Gastrocnemius medialis (tissue), 4 donors: ENCODE results near the gene CAPN2. TPM values are rescaled to one million over a fixed set of nuclear protein-coding genes. Genes with fewer than 3 reads are reported as not detected.
"Not testable (repeated sequence)": the region's sequence is repeated elsewhere in the genome, so short reads cannot be mapped to it uniquely, and the experiment has no call there.

Experiments
- ATAC-seq, 2 donors: fragments of 150-250 bp; one replicate each; pipeline ENCODE4 v1.9.1; 2016
- DNase-seq, 2 donors: peaks; one replicate each; pipeline ENCODE4 v3.0.0-alpha.2; 2019
- H3K27ac ChIP-seq, 4 donors: fragments of 200-600 bp; sonication (generic); 1 replicate in 1 of 4; 2 replicates in 3 of 4; pipeline ENCODE4 v1.5.1; 2016 to 2018; ENCODE audit warnings: mild to moderate bottlenecking in 2 of 4, moderate library complexity in 1 of 4
- H3K27me3 ChIP-seq, 3 donors: fragments of 200-600 bp; sonication (generic) in 2 of 3; 1 replicate in 1 of 3; 2 replicates in 2 of 3; pipeline versions ENCODE4 v1.5.1 to v1.6.0; 2016 to 2019; ENCODE audit warnings: mild to moderate bottlenecking in 1 of 3, moderate library complexity in 1 of 3
- H3K36me3 ChIP-seq, 2 donors: fragments of 200-600 bp; sonication (generic) in 1 of 2; one replicate each; pipeline ENCODE4 v1.5.1; 2017 to 2018
- H3K4me1 ChIP-seq, 2 donors: fragments of 200-600 bp; sonication (generic) in 1 of 2; one replicate each; pipeline ENCODE4 v1.5.1; 2016 to 2017; ENCODE audit warnings: mild to moderate bottlenecking in 2 of 2
- H3K4me3 ChIP-seq, 4 donors: fragments of 200-600 bp; sonication (generic) in 3 of 4; 1 replicate in 1 of 4; 2 replicates in 3 of 4; pipeline ENCODE4 v1.5.1; 2016 to 2019; ENCODE audit warnings: mild to moderate bottlenecking in 2 of 4
- H3K9me3 ChIP-seq, 3 donors: fragments of 200-600 bp; sonication (generic) in 2 of 3; 1 replicate in 1 of 3; 2 replicates in 2 of 3; pipeline ENCODE4 v1.5.1; 2016 to 2019
- POLR2A ChIP-seq, 2 donors: fragments of 450-650 bp; IDR thresholded peaks; one replicate each; pipeline ENCODE4 v1.6.1; 2017; ENCODE audit warnings: antibody characterized with exemption in 2 of 2, mild to moderate bottlenecking in 2 of 2, moderate library complexity in 2 of 2
- in situ Hi-C, 4 donors: fragments of 200-750 bp; cut with MboI; loops; one replicate each; pipeline versions ENCODE4 v1.15.0 to v1.8.0; 2017; ENCODE audit warnings: low sequenced_read_pairs in 4 of 4
- intact Hi-C: fragments of 100-400 bp; cut with DNase I; formaldehyde crosslinking; loops from one replicate; pipeline ENCODE4 v1.15.1; 2023; ENCODE audit warnings: low total_unique reads
- total RNA-seq, 4 donors: library from RNA; depleted of rRNA; stranded (reverse); fragments of >200 nt; gene quantifications; one replicate each; pipeline versions ENCODE4 v1.1.0 to v1.2.3, GENCODE V29; 2016
- TF ChIP-seq, protein P1 (sequence below), 5 experiments: fragments of 450-650 bp in 3 of 5; fragments of 200-600 bp in 2 of 5; sonication (generic) in 2 of 5; IDR thresholded peaks in 4 of 5; conservative IDR thresholded peaks in 1 of 5; 1 replicate in 4 of 5; 2 replicates in 1 of 5; pipeline ENCODE4 v1.5.1; 2016 to 2019; ENCODE audit warnings: antibody characterized with exemption in 5 of 5, mild to moderate bottlenecking in 3 of 5, moderate library complexity in 3 of 5

Gene CAPN2
- total RNA-seq, 4 donors from 2014 or later: 42.6 to 141 (median 89.4) TPM

DNA sequence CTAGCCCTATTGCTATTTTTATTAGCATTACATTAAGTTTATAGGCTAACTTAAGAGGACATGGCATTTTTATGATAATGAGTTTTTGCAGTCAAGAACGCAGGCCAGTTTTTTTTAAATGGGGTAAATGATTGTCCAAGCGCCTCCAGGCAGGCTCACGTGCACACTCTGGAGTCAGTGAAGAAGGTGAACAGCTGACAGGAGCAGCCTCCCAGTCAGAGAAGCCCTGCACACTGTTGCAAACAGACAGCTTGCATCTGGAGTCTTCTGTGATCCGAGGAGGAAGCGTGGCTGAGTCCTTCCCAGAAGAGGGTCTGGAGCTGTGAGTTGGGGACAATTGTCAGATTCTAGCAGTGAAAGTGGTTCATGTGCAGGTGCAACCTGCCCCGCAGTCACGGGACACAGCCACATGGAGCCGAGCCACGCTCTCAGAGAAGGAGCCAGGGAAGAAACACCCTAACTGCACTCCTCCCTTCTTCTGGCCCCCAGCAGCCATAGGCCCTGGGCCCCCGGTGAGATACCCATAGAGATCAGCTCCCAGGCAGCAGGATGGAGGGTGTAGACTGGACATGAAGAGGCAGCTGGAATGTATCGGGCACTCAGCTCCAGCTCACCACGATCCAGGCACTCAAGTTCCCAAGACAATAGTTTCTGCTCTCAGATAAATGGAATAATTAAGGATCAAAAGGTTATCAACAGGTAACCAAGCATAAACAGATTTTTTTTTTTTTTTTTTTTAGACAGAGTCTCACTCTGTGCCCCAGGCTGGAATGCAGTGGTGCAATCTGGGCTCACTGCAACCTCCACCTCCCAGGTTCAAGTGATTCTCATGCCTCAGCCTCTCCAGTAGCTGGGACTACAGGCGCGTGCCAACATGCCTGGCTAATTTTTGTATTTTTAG, 26.4 kb downstream of the CAPN2 start:
- TF ChIP-seq, protein P1, sequence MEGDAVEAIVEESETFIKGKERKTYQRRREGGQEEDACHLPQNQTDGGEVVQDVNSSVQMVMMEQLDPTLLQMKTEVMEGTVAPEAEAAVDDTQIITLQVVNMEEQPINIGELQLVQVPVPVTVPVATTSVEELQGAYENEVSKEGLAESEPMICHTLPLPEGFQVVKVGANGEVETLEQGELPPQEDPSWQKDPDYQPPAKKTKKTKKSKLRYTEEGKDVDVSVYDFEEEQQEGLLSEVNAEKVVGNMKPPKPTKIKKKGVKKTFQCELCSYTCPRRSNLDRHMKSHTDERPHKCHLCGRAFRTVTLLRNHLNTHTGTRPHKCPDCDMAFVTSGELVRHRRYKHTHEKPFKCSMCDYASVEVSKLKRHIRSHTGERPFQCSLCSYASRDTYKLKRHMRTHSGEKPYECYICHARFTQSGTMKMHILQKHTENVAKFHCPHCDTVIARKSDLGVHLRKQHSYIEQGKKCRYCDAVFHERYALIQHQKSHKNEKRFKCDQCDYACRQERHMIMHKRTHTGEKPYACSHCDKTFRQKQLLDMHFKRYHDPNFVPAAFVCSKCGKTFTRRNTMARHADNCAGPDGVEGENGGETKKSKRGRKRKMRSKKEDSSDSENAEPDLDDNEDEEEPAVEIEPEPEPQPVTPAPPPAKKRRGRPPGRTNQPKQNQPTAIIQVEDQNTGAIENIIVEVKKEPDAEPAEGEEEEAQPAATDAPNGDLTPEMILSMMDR (IDR thresholded peaks at IDR 0.05 in 4 of 5, conservative IDR thresholded peaks at IDR 0.05 in 1 of 5): no peak
- no peak for TF ChIP-seq POLR2A (IDR thresholded peaks at IDR 0.05)
- Histone ChIP-seq H3K27me3 (no peaks in the 10 kb centered on the region), H3K9me3 (no peaks in the 10 kb centered on the region), H3K4me1 (peaks cover 26 to 43% of the 10 kb centered on the region in 2 donors), H3K4me3 (no peak overlapping the region), H3K36me3 (peaks cover 0 to 8% of the 10 kb centered on the region in 2 donors), H3K27ac (peak overlapping the region; percentile 50 to 76 (median 59))
- DNase-seq (no peak), ATAC-seq (peak; percentile 68 to 73)
- intact Hi-C loops (no loop called here), in situ Hi-C loops (no loop called here)

DNA sequence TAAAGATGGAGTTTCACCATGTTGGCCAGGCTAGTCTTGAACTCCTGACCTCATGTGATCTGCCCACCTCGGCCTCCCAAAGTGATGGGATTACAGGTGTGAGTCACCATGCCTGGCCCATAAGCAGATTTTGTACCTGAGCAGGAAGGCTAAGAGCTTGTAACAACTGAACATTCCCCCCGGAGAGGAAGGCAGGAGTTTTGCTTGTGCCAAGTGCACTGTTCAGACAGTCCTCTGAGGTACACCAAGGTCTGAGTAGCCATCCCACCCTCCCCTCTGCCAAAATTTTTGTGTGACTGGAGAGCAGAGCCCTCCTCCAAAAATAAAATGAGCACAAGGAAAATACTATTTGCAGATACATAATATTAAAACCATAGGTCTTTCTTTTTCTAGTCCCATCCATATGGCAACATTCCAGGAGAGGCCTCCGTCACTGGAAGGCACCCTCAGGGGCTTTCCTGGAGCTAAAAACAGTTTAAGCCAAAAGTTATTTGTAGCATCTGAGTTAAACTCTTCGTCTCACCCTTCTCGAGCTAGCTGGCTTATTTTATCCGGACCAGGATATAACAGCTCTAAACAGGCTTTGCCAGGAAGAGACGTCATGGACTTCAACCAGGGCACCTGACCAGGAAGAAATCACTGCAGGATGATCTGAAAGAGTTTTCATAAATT, 27.2 kb downstream of the CAPN2 start:
- H3K4me1 ChIP-seq: peaks cover 18 to 38% of the 10 kb centered on the region in 2 donors
- in situ Hi-C loops: no loop called here
- ATAC-seq: peak in 1 of 2 donors; percentile 59
- H3K36me3 ChIP-seq: peaks cover 0 to 16% of the 10 kb centered on the region in 2 donors
- no peak for DNase-seq
- H3K9me3 ChIP-seq: no peaks in the 10 kb centered on the region
- H3K4me3 ChIP-seq: no peak overlapping the region
- intact Hi-C loops: no loop called here
- no peak for TF ChIP-seq POLR2A (IDR thresholded peaks at IDR 0.05)
- TF ChIP-seq, protein P1 (IDR thresholded peaks at IDR 0.05 in 4 of 5, conservative IDR thresholded peaks at IDR 0.05 in 1 of 5): no peak
- H3K27me3 ChIP-seq: no peaks in the 10 kb centered on the region
- H3K27ac ChIP-seq: peak overlapping the region; percentile 50 to 76 (median 59)

DNA sequence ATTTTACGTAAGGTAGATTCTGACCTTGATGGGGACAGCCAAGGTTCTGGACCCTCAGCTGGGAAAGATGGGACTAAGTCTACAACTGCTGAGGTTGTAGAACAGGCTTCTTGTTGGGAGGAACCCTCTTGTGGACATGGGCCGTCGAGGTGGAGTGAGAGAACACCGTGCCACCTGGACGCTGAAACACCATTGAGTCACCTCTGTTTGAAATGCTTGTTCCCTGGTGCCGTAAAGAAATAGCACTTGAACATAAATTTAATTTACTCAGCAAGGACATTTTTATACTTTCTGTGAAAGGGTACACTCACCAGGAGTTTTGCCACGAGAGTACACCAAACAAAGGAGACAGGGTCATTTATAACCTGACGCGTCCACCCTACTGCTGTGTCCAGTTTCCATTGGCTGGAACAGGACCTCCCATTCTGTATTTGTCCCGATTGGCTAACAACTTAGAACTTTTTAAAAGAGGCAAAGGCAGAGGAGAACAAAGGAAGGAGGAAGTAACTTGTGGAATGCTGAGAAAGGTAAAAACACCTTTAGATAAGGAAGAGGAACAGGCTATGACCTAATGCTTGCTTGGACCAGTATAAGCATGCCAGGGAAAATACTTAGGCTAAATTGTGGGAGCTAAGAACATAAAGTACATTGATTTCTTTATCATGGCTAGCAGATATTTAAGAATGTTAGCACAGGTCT, 27.8 kb downstream of the CAPN2 start:
- H3K27me3 ChIP-seq, DNase-seq, in situ Hi-C loops, ATAC-seq, H3K9me3 ChIP-seq, H3K4me3 ChIP-seq, intact Hi-C loops: not testable (repeated sequence)
- H3K36me3 ChIP-seq: peaks cover 0 to 22% of the 10 kb centered on the region in 2 donors
- peaks cover 12 to 35% of the 10 kb centered on the region in 2 donors for H3K4me1 ChIP-seq
- peak overlapping the region; percentile 50 to 76 (median 59) for H3K27ac ChIP-seq

DNA sequence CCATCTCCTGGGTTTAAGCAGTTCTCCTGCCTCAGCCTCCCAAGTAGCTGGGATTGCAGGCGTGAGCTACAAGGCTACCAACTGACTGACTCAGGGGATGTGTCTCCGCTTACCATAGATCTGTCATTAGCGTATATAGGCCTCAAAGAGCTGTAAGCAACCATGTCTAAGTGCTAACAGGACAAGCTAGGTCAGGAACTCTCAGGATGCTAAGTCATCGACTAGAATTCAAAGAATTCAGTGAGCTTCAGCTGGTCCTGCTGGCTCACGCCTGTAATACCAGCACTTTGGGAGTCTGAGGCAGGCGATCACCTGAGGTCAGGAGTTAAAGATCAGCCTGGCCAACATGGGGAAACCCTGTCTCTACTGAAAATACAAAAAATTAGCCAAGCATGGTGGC, 29.5 kb downstream of the CAPN2 start:
- no peak for ATAC-seq
- intact Hi-C loops: no loop called here
- DNase-seq: no peak
- Histone ChIP-seq H3K9me3 (no peaks in the 10 kb centered on the region), H3K27ac (no peak overlapping the region), H3K4me1 (peaks cover 12 to 35% of the 10 kb centered on the region in 2 donors), H3K36me3 (peaks cover 0 to 39% of the 10 kb centered on the region in 2 donors), H3K4me3 (no peak overlapping the region), H3K27me3 (no peaks in the 10 kb centered on the region)
- TF ChIP-seq, protein P1 (IDR thresholded peaks at IDR 0.05 in 4 of 5, conservative IDR thresholded peaks at IDR 0.05 in 1 of 5): no peak
- no peak for TF ChIP-seq POLR2A (IDR thresholded peaks at IDR 0.05)
- in situ Hi-C loops: no loop called here
